Tibial nerve (tissue), 4 donors: Measurements from ENCODE around the gene USP53.

Source experiments
- CTCF ChIP-seq, 5 experiments: fragments of 200-600 bp in 3 of 5; fragments of 450-650 bp in 2 of 5; sonication (generic) in 3 of 5; IDR thresholded peaks; one replicate each; pipeline ENCODE4 v1.5.1; 2016 to 2019; ENCODE audit warnings: antibody characterized with exemption in 5 of 5, mild to moderate bottlenecking in 3 of 5, moderate library complexity in 2 of 5
- EP300 ChIP-seq, 2 donors: sonication (generic); formaldehyde crosslinking; IDR thresholded peaks; one replicate each; pipeline ENCODE4 v1.6.1; 2017; ENCODE audit warnings: antibody characterized with exemption in 2 of 2, mild to moderate bottlenecking in 1 of 2
- POLR2A ChIP-seq, 2 donors: fragments of 450-650 bp; IDR thresholded peaks; one replicate each; pipeline ENCODE4 v1.6.1; 2017; ENCODE audit warnings: antibody characterized with exemption in 2 of 2, mild to moderate bottlenecking in 2 of 2, moderate library complexity in 2 of 2

GRCh38 chr4:119299260-119299671, 86.8 kb downstream of the USP53 start:
- TF ChIP-seq CTCF (IDR thresholded peaks at IDR 0.05) (no peak), POLR2A (IDR thresholded peaks at IDR 0.05) (no peak), EP300 (IDR thresholded peaks at IDR 0.05) (no peak)
